Mesenteric fat pad (tissue), 1 donor: ENCODE data around the gene LRP1B. TPM values are rescaled to one million over a fixed set of nuclear protein-coding genes. Genes with fewer than 3 reads are reported as not detected.

Source experiments
- DNase-seq: peaks from one replicate; pipeline ENCODE4 v3.0.0-alpha.2; 2020; ENCODE audit warnings: low spot score
- total RNA-seq: library from RNA; stranded (reverse); fragmentation: NEBNext Ultra II Directional; extraction: Animal tissue kit (Norgen Biotek cat#: 25700); gene quantifications from one replicate; pipeline ENCODE4 v1.2.1, GENCODE V29; 2021
- donor health status: DM: yes; HTN: yes; CAD: no.

LRP1B gene
- total RNA-seq, 1 donor from 2014 or later: 0.22 TPM

DNA sequence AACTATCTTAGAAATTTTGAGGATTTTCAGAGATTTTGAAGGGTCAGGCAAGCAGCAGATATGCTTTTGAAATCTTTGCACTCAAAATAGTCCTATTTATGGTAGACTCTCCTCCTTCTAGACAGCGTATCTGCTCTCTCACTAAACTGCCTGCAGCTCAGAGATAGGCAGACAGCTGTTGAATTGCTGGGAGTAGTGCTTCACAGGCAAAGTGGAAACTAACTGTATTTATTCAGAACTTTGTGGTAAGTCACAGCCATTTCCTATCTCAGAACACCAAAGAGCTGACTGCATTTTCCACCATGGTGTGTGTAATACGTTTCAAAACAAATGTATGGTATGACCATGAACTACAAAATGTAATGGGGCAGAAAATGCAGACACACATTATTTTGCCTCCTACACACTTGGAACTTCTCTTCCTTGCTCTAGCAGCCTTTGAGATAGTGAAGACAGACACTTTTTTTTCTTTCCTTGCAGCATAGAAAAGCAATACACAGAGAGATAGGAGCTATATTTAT is 352.4 kb downstream of the LRP1B start:
- DNase-seq: no peak

DNA sequence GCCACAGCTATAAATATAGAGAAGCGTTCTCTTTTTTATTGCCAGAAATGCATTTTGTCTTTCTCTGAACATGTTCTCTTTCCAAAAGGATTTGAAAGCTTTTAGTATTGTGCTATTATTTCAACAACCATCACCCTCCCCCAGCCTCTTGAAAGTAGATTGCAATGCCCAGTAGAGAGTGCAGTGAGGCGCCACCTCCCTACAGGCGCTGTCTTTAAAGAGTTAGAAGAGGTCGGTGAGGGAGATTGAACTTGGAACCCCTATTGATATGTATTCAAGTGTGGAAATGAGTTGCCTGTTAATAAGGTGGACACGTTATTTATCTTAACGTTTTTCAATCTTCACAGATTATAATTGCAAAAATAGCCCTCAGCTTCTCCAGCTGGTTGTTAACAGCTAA is 360.3 kb downstream of the LRP1B start:
- DNase-seq: no peak

DNA sequence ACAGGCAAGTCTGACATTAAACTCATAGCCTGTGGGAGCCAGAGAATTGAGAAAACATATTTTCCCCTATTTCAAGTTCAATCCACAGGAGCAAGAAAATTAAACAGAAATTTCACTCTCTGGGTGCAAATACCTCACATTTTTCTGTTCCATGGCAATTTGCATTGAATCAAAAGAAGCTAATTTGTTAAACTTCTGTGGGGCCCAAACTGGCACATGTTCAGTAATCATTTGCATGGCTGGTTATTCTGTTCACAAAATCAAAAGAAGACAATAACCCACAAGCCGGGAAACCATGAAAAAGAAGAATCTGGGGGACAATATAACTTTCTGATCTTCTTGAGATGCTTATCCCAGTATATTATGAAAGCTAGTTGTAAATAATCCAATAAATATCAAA is 363.1 kb downstream of the LRP1B start:
- no peak for DNase-seq

DNA sequence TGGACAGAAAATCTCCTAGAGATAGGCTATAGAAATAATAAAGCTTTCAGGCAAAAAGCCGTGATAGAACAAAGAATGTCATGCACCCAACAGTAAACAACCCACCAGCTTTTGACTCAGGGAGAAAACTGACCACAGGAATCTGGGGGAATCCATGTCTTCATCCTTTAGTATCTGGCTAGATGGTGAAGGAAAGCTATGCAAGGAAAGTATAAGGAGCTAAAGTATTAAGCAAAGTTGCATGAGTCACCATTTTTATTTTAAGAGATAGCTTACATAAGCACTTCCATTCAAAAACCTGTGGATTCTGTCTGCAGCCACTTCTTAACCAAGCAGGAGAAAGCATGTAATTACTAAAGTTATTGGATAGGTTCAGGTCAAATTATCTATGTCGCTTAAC is 363.8 kb downstream of the LRP1B start:
- DNase-seq: no peak

DNA sequence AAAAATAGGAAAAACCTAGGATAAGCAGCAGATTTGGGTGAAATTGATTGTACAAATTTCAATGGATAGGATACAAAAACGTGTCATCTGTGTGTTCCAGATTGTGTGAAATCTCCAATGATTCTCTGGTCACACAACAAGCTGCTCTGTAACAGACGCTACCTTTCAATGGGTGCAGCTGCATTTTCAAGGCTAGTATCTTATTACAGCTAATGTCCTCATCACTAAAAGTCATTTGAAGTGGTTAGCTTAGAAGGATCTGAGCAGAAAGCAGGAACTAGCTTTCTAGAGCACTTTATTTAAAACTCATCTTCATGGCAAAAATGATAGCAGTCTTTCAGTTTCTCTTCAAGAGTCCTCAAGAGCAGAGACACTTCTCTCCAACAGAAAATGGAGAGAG is 364.6 kb downstream of the LRP1B start:
- DNase-seq: no peak

DNA sequence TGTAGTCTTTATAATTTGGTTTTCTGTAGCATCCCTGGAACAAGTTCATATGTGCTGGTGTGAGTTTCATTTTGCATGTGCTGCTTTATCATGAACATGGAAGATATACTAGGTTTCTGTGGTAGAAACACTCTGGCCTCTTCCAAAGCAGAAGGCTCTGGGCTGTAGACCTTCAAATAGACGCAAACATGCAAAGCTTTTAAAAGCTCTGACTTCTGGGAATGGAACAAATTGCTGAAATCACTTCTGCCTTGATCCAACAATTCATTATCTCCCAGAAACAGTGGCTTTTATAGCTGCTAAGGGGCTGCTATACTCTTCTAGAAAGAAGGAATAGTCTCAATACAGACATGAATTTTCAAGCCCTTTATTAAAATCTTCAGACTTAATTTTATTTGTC is 382.2 kb downstream of the LRP1B start:
- DNase-seq: no peak

DNA sequence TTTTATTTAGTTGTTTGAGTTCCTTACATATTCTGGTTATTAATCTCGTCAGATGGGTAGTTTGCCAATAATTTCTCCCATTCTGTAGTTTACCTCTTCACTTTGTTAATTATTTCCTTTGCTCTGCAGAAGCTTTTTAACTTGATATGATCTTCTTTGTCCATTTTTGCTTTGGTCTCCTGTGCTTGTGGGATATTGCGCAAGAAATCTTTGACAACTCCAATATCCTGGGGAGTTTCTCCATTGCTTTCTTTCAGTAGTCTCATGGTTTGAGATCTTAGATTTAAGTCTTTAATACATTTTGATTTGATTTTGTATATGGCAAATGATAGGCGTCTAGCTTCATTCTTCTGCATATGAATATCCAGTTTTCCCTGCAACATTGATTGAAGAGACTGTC is 389.2 kb downstream of the LRP1B start:
- no peak for DNase-seq

DNA sequence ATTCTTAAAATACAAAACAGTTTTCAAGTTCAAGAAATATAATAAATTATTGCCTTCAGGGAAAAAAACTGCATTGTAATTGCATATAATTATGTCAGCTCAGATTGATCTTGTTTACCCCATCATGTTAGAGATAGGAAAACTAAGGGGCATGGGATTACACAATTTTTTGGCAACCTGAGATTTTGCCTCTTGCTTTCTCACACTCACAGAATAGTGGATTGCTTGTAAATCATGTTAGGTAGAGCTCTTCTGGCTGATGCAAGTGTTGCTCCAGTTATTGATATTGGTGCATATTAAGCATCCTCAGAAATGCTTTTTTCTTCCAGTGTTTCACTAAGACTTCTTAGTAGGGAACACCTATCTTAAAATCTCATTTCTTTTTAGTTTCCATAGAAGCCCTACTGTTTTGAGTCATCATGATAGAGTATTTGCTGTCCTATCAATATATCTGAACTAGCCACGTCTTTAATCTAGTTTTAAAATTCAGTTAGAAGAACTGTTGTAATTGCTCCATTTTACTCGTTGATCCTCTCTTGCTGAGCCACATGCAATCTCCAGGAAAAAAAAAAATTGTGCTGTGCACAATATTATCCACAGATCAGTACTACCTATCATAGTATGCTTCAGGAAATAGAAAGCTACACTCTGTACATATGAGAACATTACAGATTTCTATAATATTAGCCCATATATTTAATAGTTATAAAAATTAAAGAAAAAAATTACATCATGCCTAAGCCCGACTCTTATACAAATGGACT is 393.1 kb downstream of the LRP1B start:
- DNase-seq: no peak

DNA sequence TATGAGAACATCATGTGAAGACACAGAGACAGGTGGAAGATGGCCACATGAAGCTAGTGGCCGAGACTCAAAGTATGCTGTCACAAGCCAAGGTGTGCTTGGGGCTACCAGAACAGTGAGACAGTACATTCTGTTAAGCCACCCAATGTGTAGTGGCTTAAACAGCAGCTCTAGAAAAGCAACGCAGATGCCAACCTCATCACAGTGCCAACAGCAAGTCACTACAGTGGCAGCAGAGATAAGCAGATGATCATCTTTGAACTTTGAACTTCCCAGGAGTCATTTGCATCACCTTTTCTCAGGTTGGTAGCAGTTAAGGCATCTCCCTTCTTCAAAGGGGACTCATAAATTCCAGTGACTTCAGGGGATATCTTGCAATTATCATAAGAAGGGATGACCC is 394.4 kb downstream of the LRP1B start:
- DNase-seq: no peak

DNA sequence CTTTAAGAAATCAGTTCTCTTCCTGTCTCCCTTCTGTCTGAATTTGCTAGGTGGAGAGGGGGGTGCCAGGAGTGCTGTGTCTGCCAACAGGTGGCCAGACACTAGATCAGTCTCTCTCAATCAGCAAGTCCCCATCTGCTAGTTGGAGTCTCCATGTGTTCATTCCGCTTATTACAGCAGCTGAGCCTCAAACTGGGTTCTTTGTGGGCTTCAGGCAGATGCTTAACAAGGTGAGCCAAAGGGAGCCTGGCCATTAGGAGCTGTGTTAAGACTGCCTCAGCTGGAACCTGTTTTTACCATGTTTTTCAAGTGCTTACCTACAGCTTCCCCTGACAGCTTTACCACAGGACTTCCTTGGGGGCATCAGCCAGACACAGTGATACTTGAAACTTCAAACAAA is 401.9 kb downstream of the LRP1B start:
- no peak for DNase-seq

DNA sequence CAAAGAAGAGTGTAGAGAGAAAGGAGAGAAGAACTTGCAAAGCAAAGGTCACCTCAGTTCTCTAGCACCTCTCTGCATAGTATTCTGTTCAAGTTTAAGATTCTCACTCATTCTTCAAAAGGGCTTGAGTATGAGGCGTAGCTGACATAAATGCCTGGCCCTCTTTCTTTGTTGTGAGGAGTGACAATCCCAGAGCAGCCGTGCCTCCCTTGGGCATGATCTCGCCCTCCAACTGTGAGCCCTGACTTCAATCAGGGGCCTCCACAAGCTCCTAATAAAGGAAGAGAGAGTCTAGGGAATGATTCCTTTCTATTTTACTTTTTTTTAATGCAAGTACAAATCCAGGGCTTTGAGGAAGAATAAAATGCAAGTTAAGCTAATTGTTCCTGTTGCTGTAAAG is 402.7 kb downstream of the LRP1B start:
- DNase-seq: no peak

DNA sequence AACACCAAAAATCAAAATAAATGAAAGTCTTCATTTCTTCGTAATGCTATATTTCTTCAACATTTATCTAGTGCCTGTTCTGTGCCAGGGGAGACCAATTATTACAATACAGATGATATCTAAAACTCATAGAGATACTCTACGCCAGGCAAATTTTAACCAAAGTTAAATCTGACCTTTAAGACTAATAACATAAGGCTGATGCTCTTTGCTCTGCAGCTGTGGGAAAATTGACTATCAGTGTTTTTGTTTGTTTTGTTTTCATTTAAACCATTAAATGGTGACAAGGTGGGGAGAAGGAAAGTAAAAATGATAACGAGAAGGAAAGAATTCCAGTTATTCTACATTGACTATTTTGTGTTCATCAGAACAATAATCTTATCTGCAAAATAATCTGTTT is 406.4 kb downstream of the LRP1B start:
- DNase-seq: no peak

DNA sequence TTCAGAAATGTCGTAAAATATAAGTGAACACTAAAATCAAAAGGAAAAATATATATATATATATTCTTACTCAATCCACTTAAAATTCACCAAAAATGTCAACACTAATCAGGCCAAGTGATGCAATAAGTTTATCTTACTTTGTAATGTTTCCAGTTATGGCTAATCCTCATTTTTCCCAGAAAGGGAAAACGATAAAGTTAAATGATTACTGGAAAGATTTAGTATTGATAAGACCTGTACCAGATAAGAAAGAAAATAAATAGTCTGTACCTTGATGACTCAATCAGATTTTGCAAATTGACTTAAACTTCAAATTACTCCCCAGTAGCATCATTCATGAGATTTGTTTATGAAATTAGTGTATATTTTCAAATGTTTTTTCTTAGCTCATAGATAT is 407.0 kb downstream of the LRP1B start:
- no peak for DNase-seq

DNA sequence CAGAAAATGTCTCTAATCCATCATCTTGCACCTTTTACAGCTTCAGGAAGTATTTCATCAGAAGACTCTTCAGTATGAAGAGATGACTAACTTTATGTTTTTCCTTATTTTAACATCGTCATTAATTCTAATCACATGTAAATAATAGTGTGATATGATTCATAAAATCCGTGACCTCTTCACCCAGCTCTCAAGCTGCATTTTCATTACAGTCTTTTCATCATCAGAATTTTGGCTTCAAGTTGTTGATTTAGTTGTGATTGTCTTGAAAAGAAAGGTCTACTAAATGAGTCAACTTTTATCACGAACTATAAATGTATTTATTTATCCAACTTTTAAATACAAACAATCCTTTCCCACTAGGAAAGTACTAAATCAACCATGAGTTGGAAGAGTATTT is 410.3 kb downstream of the LRP1B start:
- no peak for DNase-seq

DNA sequence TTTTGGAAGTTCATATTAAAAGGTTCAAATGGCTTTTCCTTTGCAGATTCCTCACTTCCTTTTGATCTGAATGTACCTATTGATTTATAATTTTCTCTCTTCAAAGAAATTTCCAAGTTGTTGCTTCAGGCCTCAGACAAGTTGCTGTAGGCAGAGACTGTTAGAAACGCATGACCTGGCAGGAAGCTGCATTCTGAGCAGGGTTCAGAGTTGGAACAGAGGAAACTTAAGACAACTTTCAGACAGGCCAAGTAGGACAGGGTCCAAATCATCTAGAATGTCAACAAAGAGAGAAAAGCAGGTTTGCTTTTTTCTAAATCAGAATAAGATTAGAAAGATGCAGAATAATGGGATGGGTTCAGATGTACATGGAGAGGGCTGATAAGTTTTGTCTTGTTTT is 416.3 kb downstream of the LRP1B start:
- DNase-seq: no peak

DNA sequence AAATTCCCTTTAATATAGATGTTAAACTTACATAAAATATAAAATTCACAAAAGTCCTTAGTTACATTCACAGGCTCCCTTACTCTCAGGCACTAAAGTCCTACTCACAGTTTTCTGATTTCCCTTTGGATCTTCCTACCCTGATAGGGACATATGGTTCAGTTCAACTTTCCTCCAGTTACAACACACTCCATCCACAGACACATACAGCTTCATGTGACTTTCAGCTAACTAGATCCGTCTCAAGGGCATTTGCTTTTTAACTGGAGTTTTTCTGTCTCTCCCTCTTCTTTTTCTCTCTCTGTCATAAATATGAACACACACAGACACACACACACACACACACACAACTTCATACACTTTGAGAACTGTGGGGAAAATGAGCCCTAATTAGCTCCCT is 419.2 kb downstream of the LRP1B start:
- DNase-seq: no peak

DNA sequence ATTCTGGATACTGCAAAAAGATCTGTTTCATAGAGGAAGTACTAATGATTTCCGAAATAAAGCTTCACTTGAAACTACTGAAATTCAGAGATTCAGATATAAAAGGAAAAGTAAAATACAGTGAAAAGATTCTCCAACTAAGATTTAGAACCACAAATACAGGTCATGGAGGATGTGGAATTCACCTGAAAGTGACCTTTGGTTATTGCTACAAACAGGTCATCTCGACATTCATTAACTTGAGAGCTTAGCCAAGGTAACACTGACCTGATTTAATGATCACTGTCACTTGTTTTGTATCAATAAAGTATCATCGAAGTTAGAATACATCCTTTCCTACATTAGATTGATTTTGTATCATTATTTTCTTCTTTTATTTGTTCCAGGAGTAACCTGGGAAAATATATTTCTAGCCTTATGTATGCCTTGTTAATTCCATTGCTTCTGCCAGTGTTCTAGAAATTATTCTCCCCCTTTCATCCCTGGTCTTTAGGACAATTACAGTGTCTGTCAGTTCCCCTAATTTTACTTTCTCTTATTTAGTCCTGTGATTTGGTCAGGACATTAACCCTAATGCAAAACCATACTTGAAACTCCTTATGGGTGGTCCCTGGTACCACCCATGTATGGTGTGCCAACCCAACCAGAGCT is 420.1 kb downstream of the LRP1B start:
- no peak for DNase-seq

DNA sequence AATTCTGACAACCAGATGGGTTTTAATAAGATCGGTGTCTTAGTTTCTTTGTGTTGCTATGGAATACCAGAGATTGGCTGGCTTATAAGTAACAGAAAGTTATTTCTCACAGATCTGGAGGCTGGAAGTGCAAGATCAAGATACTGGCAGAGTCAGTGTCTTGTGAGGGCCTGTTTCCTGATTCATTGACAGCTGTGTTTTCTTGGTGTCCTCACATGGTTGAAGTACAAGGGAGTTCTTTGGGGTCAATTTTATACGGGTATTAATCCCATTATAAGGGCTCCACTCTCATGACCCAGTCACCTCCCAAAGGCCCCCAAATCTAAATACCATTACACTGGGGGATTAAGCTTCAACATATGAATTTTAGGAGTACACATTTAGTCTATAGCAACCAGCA is 421.1 kb downstream of the LRP1B start:
- no peak for DNase-seq

DNA sequence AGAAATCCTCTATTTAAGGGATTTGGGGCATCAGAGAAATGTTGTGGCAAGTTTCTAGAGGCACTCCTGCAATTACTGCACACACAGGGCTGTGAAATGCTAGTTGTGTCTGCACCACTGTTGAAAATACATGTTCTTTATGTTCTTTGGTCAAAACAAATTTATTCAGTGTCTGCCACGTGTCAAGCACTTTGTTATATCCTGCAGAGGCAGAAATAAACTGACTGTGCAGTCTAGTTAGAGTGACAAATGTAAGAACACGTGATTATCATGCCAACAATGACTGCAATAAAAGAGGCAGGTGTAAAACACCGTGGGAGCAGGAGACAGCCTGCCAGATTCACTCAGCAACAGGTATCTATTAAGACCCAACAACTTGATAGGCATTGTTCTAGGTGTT is 423.3 kb downstream of the LRP1B start:
- no peak for DNase-seq

DNA sequence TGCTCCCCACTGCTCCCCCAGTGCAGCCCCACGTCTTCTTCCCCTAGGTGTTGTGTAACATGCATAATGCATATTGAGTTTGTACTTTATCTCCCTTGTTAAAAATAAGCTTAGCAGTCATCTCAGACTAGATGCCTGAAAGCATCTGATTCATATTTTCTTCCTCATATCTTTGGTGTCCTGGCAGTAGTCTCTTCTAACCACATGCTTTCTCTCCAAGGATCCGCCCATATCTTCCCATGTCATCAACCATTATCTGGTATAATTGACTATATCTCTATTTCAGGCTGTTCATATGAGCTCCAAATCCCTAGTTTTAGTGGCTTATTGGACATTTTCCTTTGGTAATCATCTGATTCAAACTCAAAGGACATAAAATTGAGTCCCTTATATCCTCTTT is 426.3 kb downstream of the LRP1B start:
- no peak for DNase-seq

DNA sequence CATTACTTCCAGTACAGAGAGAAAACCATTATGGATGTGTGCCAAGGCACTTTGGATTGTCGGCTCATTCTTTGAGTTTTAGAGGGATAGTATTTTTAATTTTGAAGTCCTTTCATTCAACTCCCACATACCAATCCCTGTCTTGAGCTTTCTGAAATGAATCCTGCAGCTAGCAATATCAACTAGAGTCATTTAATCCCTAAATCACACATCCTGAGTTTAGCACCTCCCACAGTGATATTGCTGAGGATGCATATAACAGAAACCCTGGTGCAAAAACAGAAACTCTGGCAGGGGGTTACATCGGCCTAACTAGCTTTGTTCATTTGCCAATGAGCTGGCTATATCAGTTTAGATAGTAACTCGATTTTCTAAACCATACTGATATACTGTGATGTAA is 427.3 kb downstream of the LRP1B start:
- no peak for DNase-seq

DNA sequence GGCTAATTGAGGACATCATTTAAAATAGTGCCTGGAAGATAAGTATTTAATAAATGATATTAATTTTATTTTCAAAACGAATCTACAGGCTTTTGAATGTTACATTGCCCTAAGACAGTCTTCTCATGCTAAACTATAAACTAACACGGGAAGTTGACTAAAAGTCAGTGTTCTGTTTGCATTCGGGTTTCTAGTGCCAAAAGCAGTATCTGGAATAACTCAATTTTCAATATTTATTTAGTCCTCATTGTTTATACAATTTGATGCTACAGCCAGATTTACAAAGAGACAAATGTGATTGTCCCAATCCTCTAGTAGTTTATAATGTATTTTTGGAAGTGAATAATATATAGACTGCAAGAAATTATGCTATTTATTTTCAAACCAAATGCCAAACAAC is 429.2 kb downstream of the LRP1B start:
- no peak for DNase-seq

DNA sequence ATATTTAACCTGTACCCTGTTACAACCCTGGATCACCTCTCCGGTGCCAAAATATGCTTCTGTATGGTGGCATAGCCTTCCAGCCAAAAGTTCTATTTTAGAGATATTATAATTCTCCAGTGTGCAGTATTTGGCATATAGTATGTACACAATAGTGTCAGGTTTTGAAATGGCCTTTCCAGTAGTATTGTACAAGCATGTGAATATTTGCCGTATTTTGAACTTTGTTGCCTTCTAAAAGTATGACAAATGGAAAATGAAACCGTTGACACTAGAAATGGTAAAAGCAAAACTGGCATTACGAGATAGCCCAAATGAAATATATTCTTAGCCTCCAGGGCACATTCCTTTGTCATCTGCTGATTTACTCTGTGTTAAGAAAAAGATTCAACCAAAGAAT is 431.2 kb downstream of the LRP1B start:
- no peak for DNase-seq
